Neural cell (in vitro differentiated cells): Measurements from ENCODE around the gene FOXK1. TPM values are rescaled to one million over a fixed set of nuclear protein-coding genes. Genes with fewer than 3 reads are reported as not detected.

Source experiments
- H2AFZ ChIP-seq: fragments of 200-600, 300-800 bp; sonication (generic), shearing (Covaris generic); 2 replicates; pipeline ENCODE4 v1.6.0; 2014; ENCODE audit warnings: low read depth, mild to moderate bottlenecking, antibody characterized with exemption, low read length, moderate library complexity
- H3F3A ChIP-seq: fragments of 200-600 bp; shearing (Covaris generic); 2 replicates; pipeline ENCODE4 v1.6.1; 2016; ENCODE audit warnings: mild to moderate bottlenecking, moderate library complexity, mixed read lengths, antibody characterized with exemption, low read length; ENCODE audit not compliant: insufficient read depth, poor library complexity, severe bottlenecking
- H3K27ac ChIP-seq: fragments of 200-600, 300-800 bp; sonication (generic), shearing (Covaris generic); 2 replicates; pipeline ENCODE4 v1.5.1; 2014; ENCODE audit warnings: mild to moderate bottlenecking, low read length, moderate library complexity
- H3K27me3 ChIP-seq: fragments of 300-800, 200-600 bp; sonication (generic), shearing (Covaris generic); 2 replicates; pipeline ENCODE4 v1.6.0; 2014; ENCODE audit warnings: mild to moderate bottlenecking, low read depth, low read length, moderate library complexity; ENCODE audit not compliant: insufficient read depth
- H3K36me3 ChIP-seq: fragments of 300-800, 200-600 bp; sonication (generic), shearing (Covaris generic); 2 replicates; pipeline ENCODE4 v1.5.1; 2014; ENCODE audit warnings: mild to moderate bottlenecking, antibody characterized with exemption, low read length, moderate library complexity; ENCODE audit not compliant: insufficient read depth
- H3K4me2 ChIP-seq: fragments of 300-800, 200-600 bp; sonication (generic), shearing (Covaris generic); 2 replicates; pipeline ENCODE4 v1.6.0; 2014; ENCODE audit warnings: mild to moderate bottlenecking, low read length
- H3K4me3 ChIP-seq: fragments of 300-800, 200-600 bp; sonication (generic), shearing (Covaris generic); 2 replicates; pipeline ENCODE4 v1.5.1; 2014; ENCODE audit warnings: mild to moderate bottlenecking, low read length, moderate library complexity
- H3K79me2 ChIP-seq: fragments of 200-600 bp; shearing (Covaris generic); replicated peaks from 2 replicates; pipeline ENCODE4 v1.6.0; 2014; ENCODE audit warnings: mild to moderate bottlenecking, low read length, moderate library complexity; ENCODE audit not compliant: insufficient read depth
- H3K9ac ChIP-seq: fragments of 300-800, 200-600 bp; sonication (generic), shearing (Covaris generic); 2 replicates; pipeline ENCODE4 v1.6.1; 2016; ENCODE audit warnings: mild to moderate bottlenecking, low read length, mixed read lengths
- H3K9me2 ChIP-seq: fragments of 200-600 bp; shearing (Covaris generic); 2 replicates; pipeline ENCODE4 v1.6.1; 2016; ENCODE audit warnings: mild to moderate bottlenecking, low read length, mixed read lengths; ENCODE audit not compliant: insufficient read depth
- H3K9me3 ChIP-seq: fragments of 200-600, 300-800 bp; sonication (generic), shearing (Covaris generic); 2 replicates; pipeline ENCODE4 v1.6.1; 2016; ENCODE audit warnings: mild to moderate bottlenecking, mixed run types, low read length, moderate library complexity, mixed read lengths
- H4K20me1 ChIP-seq: fragments of 200-600 bp; shearing (Covaris generic); 2 replicates; pipeline ENCODE4 v1.6.1; 2016; ENCODE audit warnings: mild to moderate bottlenecking, mixed run types; ENCODE audit not compliant: insufficient read depth
- CTCF ChIP-seq: fragments of 450-650 bp; IDR thresholded peaks from 2 replicates; pipeline ENCODE4 v1.5.1; 2014; ENCODE audit warnings: antibody characterized with exemption, mild to moderate bottlenecking, moderate library complexity; ENCODE audit not compliant: poor library complexity, severe bottlenecking
- EP300 ChIP-seq: fragments of 450-650 bp; conservative IDR thresholded peaks from 2 replicates; pipeline ENCODE4 v1.6.1; 2014; ENCODE audit warnings: antibody characterized with exemption, mild to moderate bottlenecking, moderate library complexity; ENCODE audit not compliant: poor library complexity, severe bottlenecking
- EZH2 ChIP-seq: fragments of 200-600, 300-800 bp; shearing (Covaris generic), sonication (generic); IDR thresholded peaks from 2 replicates; pipeline ENCODE4 v1.6.1; 2014; ENCODE audit warnings: antibody characterized with exemption, low read length, borderline replicate concordance, mild to moderate bottlenecking; ENCODE audit not compliant: insufficient read depth, poor library complexity, severe bottlenecking
- MXI1 ChIP-seq: fragments of 450-650 bp; conservative IDR thresholded peaks from 2 replicates; pipeline ENCODE4 v1.6.1; 2014; ENCODE audit warnings: antibody characterized with exemption, mild to moderate bottlenecking; ENCODE audit not compliant: poor library complexity, severe bottlenecking
- POLR2AphosphoS5 ChIP-seq: IDR thresholded peaks from 2 replicates; pipeline ENCODE4 v1.6.1; 2012
- RAD21 ChIP-seq: fragments of 450-650 bp; conservative IDR thresholded peaks from 2 replicates; pipeline ENCODE4 v1.6.1; 2014; ENCODE audit warnings: antibody characterized with exemption, mild to moderate bottlenecking, moderate library complexity
- REST ChIP-seq: IDR thresholded peaks from 2 replicates; pipeline ENCODE4 v1.6.1; 2012; ENCODE audit warnings: borderline replicate concordance
- SMC3 ChIP-seq: fragments of 450-650 bp; conservative IDR thresholded peaks from 2 replicates; pipeline ENCODE4 v1.6.1; 2014; ENCODE audit warnings: antibody characterized with exemption, mild to moderate bottlenecking, moderate library complexity; ENCODE audit not compliant: poor library complexity
- TAF1 ChIP-seq: IDR thresholded peaks from 2 replicates; pipeline ENCODE4 v1.6.1; 2012; ENCODE audit warnings: low read depth
- polyA plus RNA-seq: library from polyadenylated mRNA; depleted of rRNA; stranded (reverse); fragments of >200 nt; gene quantifications from 2 replicates; pipeline ENCODE4 v1.2.3, GENCODE V29; 2014

The FOXK1 gene
- polyA plus RNA-seq, 1 donor from 2014 or later, result 7.4 TPM

GRCh38 chr7:4667776-4668509 lies 14.2 kb upstream of the FOXK1 start:
- no peaks in the 10 kb centered on the region for H3K36me3 ChIP-seq
- no peaks in the 10 kb centered on the region for H3K9me2 ChIP-seq
- H3F3A ChIP-seq, result no peaks in the 10 kb centered on the region
- TF ChIP-seq POLR2AphosphoS5 (no peak), CTCF (no peak), TAF1 (no peak), MXI1 (no peak), EP300 (no peak), RAD21 (no peak), EZH2 (no peak), SMC3 (no peak), REST (no peak)
- no peaks in the 10 kb centered on the region for H4K20me1 ChIP-seq
- H3K4me2 ChIP-seq, result no peak overlapping the region
- H3K9ac ChIP-seq, result no peak overlapping the region
- no peak overlapping the region for H3K27ac ChIP-seq
- H2AFZ ChIP-seq, result no peak overlapping the region
- no peak overlapping the region for H3K4me3 ChIP-seq
- no peaks in the 10 kb centered on the region for H3K27me3 ChIP-seq
- H3K9me3 ChIP-seq, result no peaks in the 10 kb centered on the region
- no peaks in the 10 kb centered on the region for H3K79me2 ChIP-seq

GRCh38 chr7:4668510-4668847 lies 13.6 kb upstream of the FOXK1 start:
- H3K9ac ChIP-seq, result no peak overlapping the region
- TF ChIP-seq EP300 (no peak), CTCF (no peak), POLR2AphosphoS5 (no peak), MXI1 (no peak), TAF1 (no peak), EZH2 (no peak), RAD21 (no peak), REST (no peak), SMC3 (no peak)
- H3K27me3 ChIP-seq, result no peaks in the 10 kb centered on the region
- H3K4me2 ChIP-seq, result no peak overlapping the region
- H3F3A ChIP-seq, result no peaks in the 10 kb centered on the region
- H2AFZ ChIP-seq, result no peak overlapping the region
- no peaks in the 10 kb centered on the region for H3K79me2 ChIP-seq
- H3K4me3 ChIP-seq, result no peak overlapping the region
- no peaks in the 10 kb centered on the region for H4K20me1 ChIP-seq
- H3K27ac ChIP-seq, result no peak overlapping the region
- H3K9me2 ChIP-seq, result no peaks in the 10 kb centered on the region
- H3K9me3 ChIP-seq, result no peaks in the 10 kb centered on the region
- H3K36me3 ChIP-seq, result no peaks in the 10 kb centered on the region
